SHP77 (cell line): ENCODE results near the gene PRCP.
"Not testable (repeated sequence)": the region's sequence is repeated elsewhere in the genome, so short reads cannot be mapped to it uniquely, and the experiment has no call there.

Experiments
- DNase-seq, 2 experiments: peaks; one replicate each; lab custom pipeline; 2025; lab: John Stamatoyannopoulos, UW

PRCP gene

DNA sequence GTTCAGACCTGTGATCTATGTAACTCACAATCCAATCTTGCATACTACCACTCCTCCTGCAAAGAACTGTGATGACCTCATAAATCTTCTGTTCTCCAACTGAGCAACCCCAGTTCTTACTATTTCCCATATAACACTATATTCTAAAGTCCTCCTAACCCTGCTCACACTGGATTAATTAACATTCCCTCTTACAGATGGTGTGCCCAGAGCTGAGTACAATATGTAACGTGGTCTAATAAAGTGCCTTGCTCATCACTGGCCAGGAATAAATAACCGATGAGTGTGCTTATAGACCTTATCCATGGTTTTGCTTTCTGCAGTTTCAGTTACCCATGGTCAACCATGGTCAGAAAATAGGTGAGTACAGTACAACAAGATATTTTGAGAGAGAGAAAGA lies 28.6 kb downstream of the PRCP start:
- no peak for DNase-seq

DNA sequence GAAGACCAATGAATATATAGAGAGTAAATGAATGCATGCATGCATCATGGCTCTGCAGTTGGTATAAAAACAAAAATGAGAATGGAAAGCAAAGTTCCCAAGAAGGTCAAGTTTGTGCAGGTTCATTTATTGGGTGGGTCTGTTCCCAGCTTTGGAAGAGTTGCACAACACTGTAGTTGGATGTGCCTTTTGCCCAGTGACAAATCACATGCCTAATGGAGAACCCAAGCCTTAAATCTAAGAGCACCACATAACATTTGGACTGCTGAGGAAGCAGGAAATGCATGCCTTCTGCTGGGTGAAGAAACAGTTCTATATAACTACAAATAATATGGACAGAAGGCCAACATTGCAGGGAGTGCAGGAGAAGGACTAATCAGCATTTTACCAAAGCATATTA lies 30.6 kb downstream of the PRCP start:
- no peak for DNase-seq

DNA sequence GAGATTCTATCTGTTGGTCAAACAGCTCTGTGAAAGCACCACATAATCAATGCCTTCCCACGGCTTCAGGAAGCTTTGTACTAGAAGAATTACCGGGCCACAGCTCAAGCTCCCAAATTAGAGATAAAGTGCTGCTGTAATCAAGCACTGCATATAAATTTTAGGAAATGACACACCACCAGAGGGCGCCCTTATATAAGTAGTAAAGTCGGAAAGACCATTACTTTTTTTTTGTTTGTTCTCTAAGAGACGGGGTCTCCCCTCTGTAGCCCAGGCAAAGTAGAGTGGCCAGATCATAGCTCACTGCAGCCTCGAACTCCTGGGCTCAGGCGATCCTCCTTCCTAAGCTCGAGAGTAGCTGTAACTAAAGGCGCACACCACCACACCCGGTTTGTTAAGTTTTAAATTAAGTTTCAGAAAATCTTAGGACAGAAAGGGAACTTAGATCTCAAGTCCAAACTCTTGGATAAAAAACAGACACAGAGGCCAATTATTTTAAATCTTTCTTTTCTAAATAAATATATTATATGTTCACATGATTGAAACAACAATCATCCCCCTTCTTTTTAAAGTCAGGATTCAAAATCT lies 32.6 kb downstream of the PRCP start:
- DNase-seq, result peak; percentile 69 to 78

DNA sequence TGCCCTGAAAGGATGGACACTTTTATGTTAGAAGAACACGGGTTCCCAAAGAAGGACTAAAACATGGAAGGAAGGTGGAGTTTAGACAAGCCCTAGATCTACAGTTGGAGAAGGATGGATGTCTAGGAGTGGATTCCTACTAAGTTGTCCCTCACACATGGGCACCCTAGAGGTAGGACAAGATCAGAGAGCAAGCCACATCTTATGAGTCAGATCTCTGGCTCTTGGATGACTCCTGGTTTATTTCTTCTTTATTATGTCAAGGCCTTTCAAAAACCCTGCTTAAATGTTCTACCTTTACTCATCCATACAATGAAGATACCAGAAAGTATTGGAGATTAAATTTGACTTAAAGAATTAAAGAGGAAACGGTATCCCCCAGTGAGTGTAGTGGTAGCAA lies 34.4 kb downstream of the PRCP start:
- DNase-seq, result no peak

GRCh38 chr11:82864268-82864667 lies 36.0 kb downstream of the PRCP start:
- DNase-seq, result peak; percentile 61 to 63

DNA sequence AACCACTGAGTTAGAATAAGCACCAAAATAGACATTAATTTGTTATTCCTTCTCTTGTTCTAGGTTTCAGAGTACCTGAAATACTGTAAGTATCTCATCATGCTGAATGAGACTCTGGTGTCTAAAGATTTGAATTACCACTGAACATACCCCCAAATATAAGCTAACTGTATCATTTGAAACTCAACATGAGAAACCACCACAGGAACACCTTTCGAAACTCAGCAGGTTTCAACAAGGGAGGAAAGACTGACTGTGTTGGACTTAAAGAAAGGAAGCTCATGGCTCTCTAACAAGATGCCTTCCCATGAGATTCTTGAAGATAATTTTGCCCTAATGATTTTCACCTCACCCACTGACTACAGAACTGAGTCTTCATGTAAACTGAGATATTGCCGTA lies 37.0 kb downstream of the PRCP start:
- no peak for DNase-seq

GRCh38 chr11:82862379-82862778 lies 37.9 kb downstream of the PRCP start:
- DNase-seq, result no peak

GRCh38 chr11:82859750-82860149 lies 40.5 kb downstream of the PRCP start:
- no peak for DNase-seq

GRCh38 chr11:82858556-82859091 lies 41.6 kb downstream of the PRCP start:
- no peak for DNase-seq

GRCh38 chr11:82858133-82858532 lies 42.1 kb downstream of the PRCP start:
- no peak for DNase-seq

DNA sequence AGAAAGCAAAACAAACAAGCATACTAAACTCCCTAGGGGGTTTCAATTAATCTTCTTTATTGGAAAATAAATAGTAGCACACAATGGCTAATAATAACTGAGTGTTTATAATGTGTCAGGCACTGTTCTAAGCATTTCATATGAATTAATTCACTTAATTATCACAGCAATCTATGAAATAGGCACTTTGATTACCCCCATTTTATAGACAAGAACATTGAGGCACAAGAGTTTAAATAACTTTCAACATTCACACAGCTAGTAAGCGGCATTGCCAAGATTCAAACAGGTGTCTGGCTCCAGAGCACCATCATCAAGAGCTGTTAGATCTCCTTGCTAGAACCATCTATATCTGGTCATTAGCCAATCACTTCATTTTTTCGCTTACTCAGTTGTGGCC lies 43.1 kb downstream of the PRCP start:
- no peak for DNase-seq

DNA sequence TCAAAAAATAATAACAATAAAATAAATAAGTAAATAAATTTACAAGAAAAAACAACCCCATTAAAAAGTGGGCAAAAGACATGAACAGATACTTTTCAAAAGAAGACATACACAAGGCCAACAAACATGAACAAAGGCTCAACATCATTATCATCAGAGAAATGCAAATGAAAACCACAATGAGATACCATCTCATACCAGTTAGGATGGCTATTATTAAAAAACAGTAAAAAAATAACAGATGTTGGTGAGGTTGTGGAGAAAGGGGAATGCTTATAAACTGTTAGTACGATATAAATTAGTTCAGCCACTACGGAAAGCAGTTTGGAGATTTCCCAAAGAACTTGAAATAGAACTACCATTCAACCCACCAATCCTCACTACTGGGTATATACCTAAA lies 44.6 kb downstream of the PRCP start:
- DNase-seq, result no peak

DNA sequence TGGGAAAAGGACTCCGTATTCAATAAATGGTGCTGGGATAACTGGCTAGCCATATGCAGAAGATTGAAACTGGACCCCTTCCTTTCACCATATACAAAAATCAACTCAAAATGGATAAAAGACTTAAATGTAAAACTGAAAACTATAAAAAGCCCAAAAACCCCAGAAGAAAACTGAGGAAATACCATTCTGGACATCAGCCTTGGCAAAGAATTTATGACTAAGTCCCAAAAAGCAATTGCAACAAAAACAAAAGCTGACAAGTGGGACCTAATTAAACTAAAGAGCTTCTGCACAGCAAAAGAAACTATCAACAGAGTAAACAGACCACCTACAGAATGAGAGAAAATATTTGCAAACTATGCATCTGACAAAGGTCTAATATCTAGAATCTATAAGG lies 45.3 kb downstream of the PRCP start:
- not testable (repeated sequence) for DNase-seq

DNA sequence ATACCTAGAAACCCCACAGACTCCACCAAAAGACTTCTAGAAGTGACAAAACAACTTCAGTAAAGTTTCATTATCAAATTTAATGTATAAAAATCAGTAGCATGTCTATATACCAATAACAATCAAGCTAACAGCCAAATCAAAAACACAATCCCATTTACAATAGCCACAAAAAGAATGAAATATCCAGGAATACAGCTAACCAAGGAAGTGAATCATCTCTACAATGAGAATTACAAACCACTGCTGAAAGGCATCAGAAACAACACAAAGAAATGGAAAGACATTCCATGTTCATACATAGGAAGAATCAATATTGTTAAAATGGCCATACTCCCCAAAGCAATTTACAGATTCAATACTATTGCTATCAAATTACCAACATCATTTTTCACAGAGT lies 46.0 kb downstream of the PRCP start:
- DNase-seq, result no peak

GRCh38 chr11:82848829-82849228 lies 51.4 kb downstream of the PRCP start:
- DNase-seq, result no peak

- no peak for DNase-seq
Measured at GRCh38 chr11:82845356-82846353, 54.6 kb downstream of the PRCP start.

GRCh38 chr11:82843057-82843795 lies 57.0 kb downstream of the PRCP start:
- DNase-seq, result no peak

DNA sequence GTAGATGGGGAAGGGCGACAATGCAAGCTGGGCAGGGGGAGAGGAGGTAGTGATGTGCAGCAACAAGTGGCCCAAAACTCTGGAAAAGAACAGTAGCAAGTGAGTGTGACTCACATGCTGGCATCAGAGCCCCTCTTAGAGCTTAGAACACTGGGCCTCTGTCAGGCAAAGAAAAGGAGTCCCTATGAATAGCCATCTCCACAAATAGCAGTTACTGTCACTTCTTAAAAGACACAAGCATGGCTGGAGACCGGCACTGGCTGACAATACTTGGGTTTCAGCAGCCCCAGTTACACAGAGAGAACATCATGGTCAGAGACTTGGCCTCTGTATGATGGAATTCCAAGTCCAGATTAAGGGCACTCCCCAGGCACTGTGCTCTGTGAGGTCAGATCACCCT lies 58.2 kb downstream of the PRCP start:
- DNase-seq, result no peak

- DNase-seq, result no peak
Measured at GRCh38 chr11:82837650-82838049, 62.6 kb downstream of the PRCP start.

GRCh38 chr11:82832983-82833382 lies 67.2 kb downstream of the PRCP start:
- no peak for DNase-seq

DNA sequence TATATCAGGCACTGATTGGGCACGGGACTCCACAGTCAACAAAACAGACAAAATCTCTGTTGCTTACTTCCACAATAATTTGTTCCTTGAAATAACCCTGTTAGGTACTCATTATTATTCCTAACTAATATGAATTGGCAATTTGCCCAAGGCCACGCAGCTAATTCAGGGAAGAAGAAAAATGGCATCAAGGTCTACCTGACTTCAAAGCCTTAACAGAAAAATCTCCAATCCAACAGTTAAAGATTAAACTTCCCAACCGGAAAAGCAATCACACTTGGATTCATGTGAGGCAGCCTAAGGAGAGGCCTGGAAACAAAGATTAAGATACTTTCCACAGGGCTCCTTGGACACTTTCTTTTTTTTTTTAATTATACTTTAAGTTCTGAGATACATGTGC lies 68.9 kb downstream of the PRCP start:
- no peak for DNase-seq

- no peak for DNase-seq
Measured at GRCh38 chr11:82830746-82831145, 69.5 kb downstream of the PRCP start.

- DNase-seq, result no peak
Measured at GRCh38 chr11:82829101-82829500, 71.1 kb downstream of the PRCP start.
